SK-N-SH (cell line): Measurements from ENCODE around the gene CRIM1. TPM values are rescaled to one million over a fixed set of nuclear protein-coding genes. Genes with fewer than 3 reads are reported as not detected.

Experiments used
- CTCF ChIA-PET: fragments of 300-600, 350-600 bp; formaldehyde crosslinking; extraction: SDS; loops from one replicate; lab custom pipeline; 2021; lab: Yijun Ruan, JAX
- POLR2A ChIA-PET: fragments of 350-600 bp; sonication (Branson Sonifier 250); formaldehyde crosslinking; extraction: SDS; loops from one replicate; lab custom pipeline; 2020; ENCODE audit warnings: antibody characterized with exemption, inconsistent platforms; lab: Yijun Ruan, JAX
- DNase-seq: peaks from one replicate; pipeline ENCODE4 v3.0.0; 2012
- H2AFZ ChIP-seq: fragments of 200-600 bp; sonication (generic); 2 replicates; pipeline ENCODE4 v1.8.1; 2016; ENCODE audit warnings: antibody characterized with exemption, mild to moderate bottlenecking, low read depth
- H3F3A ChIP-seq: fragments of 200-600 bp; sonication (generic); replicated peaks from 2 replicates; pipeline ENCODE3; 2016; ENCODE audit warnings: antibody characterized with exemption, mild to moderate bottlenecking; ENCODE audit not compliant: insufficient read depth
- H3K27ac ChIP-seq, 2 experiments: fragments of 200-500 bp in 1 of 2; fragments of 200-600 bp in 1 of 2; sonication (Bioruptor generic) in 1 of 2; sonication (generic), shearing (Covaris generic) in 1 of 2; 2 replicates each; pipeline versions ENCODE4 v1.5.1 to v1.6.1; 2014 to 2016; ENCODE audit warnings: low read depth in 2 of 2, inconsistent platforms in 1 of 2, low read length in 1 of 2, mild to moderate bottlenecking in 1 of 2, mixed read lengths in 1 of 2
- H3K27me3 ChIP-seq: fragments of 200-600 bp; sonication (generic), shearing (Covaris generic); 2 replicates; pipeline ENCODE4 v1.6.1; 2016; ENCODE audit warnings: mixed run types; ENCODE audit not compliant: insufficient read depth
- H3K36me3 ChIP-seq, 2 experiments: fragments of 200-500 bp in 1 of 2; fragments of 200-600 bp in 1 of 2; sonication (Bioruptor generic) in 1 of 2; sonication (generic) in 1 of 2; replicated peaks in 1 of 2; 2 replicates each; pipeline versions ENCODE3 to v1.5.1; 2014 to 2016; ENCODE audit warnings: low read length in 1 of 2, mild to moderate bottlenecking in 1 of 2; ENCODE audit not compliant: insufficient read depth in 2 of 2, control insufficient read depth in 1 of 2
- H3K4me1 ChIP-seq, 2 experiments: fragments of 200-500 bp in 1 of 2; fragments of 200-600 bp in 1 of 2; sonication (Bioruptor generic) in 1 of 2; sonication (generic), shearing (Covaris generic) in 1 of 2; 2 replicates each; pipeline versions ENCODE4 v1.5.1 to v1.6.1; 2014 to 2016; ENCODE audit warnings: low read depth in 1 of 2, low read length in 1 of 2, mixed run types in 1 of 2; ENCODE audit not compliant: insufficient read depth in 2 of 2, control insufficient read depth in 1 of 2
- H3K4me2 ChIP-seq: fragments of 200-600 bp; sonication (generic), shearing (Covaris generic); 2 replicates; pipeline ENCODE4 v1.6.1; 2017; ENCODE audit warnings: mixed run types
- H3K4me3 ChIP-seq, 2 experiments: fragments of 200-500 bp in 1 of 2; fragments of 200-600 bp in 1 of 2; sonication (Bioruptor generic) in 1 of 2; sonication (generic), shearing (Covaris generic) in 1 of 2; 2 replicates each; pipeline versions ENCODE4 v1.5.1 to v1.8.1; 2014 to 2016; ENCODE audit warnings: low read depth in 2 of 2, inconsistent platforms in 1 of 2, low read length in 1 of 2, mild to moderate bottlenecking in 1 of 2, mixed read lengths in 1 of 2, moderate library complexity in 1 of 2
- H3K79me2 ChIP-seq: fragments of 200-600 bp; sonication (generic); 2 replicates; pipeline ENCODE4 v1.8.1; 2017; ENCODE audit warnings: mild to moderate bottlenecking; ENCODE audit not compliant: insufficient read depth
- H3K9ac ChIP-seq: fragments of 200-600 bp; sonication (generic); 2 replicates; pipeline ENCODE4 v1.6.1; 2017; ENCODE audit warnings: mixed run types
- H3K9me2 ChIP-seq: fragments of 200-600 bp; sonication (generic); 2 replicates; pipeline ENCODE4 v1.6.1; 2017; ENCODE audit warnings: mixed run types
- H3K9me3 ChIP-seq: fragments of 200-600 bp; sonication (generic); 2 replicates; pipeline ENCODE4 v1.6.1; 2017; ENCODE audit warnings: mixed run types, mild to moderate bottlenecking, moderate library complexity
- H4K20me1 ChIP-seq: fragments of 200-600 bp; sonication (generic); 2 replicates; pipeline ENCODE4 v1.6.1; 2017; ENCODE audit warnings: mild to moderate bottlenecking, mixed run types; ENCODE audit not compliant: insufficient read depth
- EP300 ChIP-seq, 2 experiments: IDR thresholded peaks; 2 replicates each; pipeline versions ENCODE4 v1.4.0 to v1.6.1; 2012; ENCODE audit warnings: borderline replicate concordance in 1 of 2, low read depth in 1 of 2, low read length in 1 of 2
- EZH2phosphoT487 ChIP-seq: fragments of 200-600 bp; sonication (generic); IDR thresholded peaks from 2 replicates; pipeline ENCODE4 v1.6.1; 2017; ENCODE audit warnings: low read depth, mixed run types, mild to moderate bottlenecking, antibody characterized with exemption, moderate library complexity, borderline replicate concordance
- GATA2 ChIP-seq: sonication (generic); formaldehyde crosslinking; IDR thresholded peaks from 2 replicates; pipeline ENCODE4 v1.5.0; 2020; ENCODE audit warnings: mild to moderate bottlenecking, missing genetic modification reagents
- NRF1 ChIP-seq: IDR thresholded peaks from 2 replicates; pipeline ENCODE4 v1.6.1; 2012; ENCODE audit warnings: low read depth, mild to moderate bottlenecking, low read length
- RCOR1 ChIP-seq: fragments of 150-350 bp; IDR thresholded peaks from 2 replicates; pipeline ENCODE4 v1.6.1; 2017; ENCODE audit warnings: antibody characterized with exemption, low read length
- TAF1 ChIP-seq: IDR thresholded peaks from 2 replicates; pipeline ENCODE4 v1.6.1; 2012; ENCODE audit warnings: low read depth, mild to moderate bottlenecking, low read length, moderate library complexity, borderline replicate concordance
- YY1 ChIP-seq: IDR thresholded peaks from 2 replicates; pipeline ENCODE4 v1.4.0; 2012; ENCODE audit warnings: low read depth, mild to moderate bottlenecking
- WGBS: methylation state at CpG from one replicate; pipeline ENCODE4 v1.1.6; 2017; ENCODE audit warnings: low lambda C conversion rate; 5-methylcytosine and 5-hydroxymethylcytosine counted together
- polyA plus RNA-seq, 3 experiments: library from polyadenylated mRNA; depleted of rRNA; stranded (reverse); fragments of >200 nt; gene quantifications; 2 replicates each; pipeline ENCODE4 v1.2.3, GENCODE V29; 2012
- TF ChIP-seq, protein P1 (sequence below): IDR thresholded peaks from 2 replicates; pipeline ENCODE4 v1.4.0; 2012; ENCODE audit warnings: low read depth, borderline replicate concordance

Gene CRIM1
- polyA plus RNA-seq, 1 of the 3 experiments (the other 2 are of a cell fraction), result 244 TPM

DNA sequence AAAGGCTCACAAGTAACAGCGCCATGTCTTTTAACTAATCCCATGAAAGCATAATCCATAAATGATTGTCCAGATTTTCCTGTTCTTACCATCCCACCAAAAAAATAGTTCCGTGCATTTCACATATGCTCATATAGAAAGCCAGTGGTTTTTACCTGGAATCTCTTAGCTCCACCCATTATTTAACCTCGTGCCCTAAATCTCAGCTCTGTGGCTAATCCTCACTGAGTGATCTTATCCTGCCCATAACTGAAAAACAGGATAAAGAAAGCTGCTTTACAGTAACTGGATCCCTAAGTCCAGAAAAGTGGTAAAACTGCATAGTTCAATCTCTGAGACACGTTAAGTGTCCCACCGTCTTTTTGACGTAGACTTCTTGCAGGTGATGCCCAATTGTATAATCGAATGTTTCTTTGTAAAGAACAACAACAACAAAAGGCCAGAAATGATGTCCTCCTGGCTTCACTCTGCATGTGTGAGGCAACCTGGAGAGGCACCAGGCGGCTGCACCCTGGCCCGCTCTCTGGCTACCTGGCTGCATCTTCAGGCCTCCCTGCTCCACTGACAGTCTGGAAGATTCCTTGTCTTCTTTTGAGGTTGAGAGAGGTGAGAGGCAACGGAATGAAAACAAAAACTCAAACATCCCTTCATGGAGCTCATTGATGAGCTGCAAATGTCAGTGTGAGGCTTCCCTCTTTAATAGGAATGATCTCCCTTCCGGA, 203.8 kb downstream of the CRIM1 start:
- Histone ChIP-seq H3K36me3 (peaks cover 50 to 59% of the 10 kb centered on the region in 2 experiments), H3F3A (peaks cover 88% of the 10 kb centered on the region), H3K9ac (peak overlapping the region; percentile 68; the same call in 1 of the 2 replicates), H3K4me2 (no peak overlapping the region), H3K79me2 (peaks cover 61% of the 10 kb centered on the region), H3K9me3 (no peaks in the 10 kb centered on the region), H3K4me1 (peaks cover 3 to 86% of the 10 kb centered on the region in 2 experiments), H2AFZ (no peak overlapping the region), H3K9me2 (no peaks in the 10 kb centered on the region), H4K20me1 (no peaks in the 10 kb centered on the region), H3K4me3 (no peak overlapping the region), H3K27ac (peak overlapping the region in 1 of 2 experiments; percentile 98; a peak in 2 of 4 replicates)
- ChIA-PET CTCF (interaction anchor here (1.0 kb wide), 1 partner anchor 10 kb away, joined by 3 read pairs; no protein-coding TSS in a partner anchor), POLR2A (no interaction called here)
- 96% methylated on average over 11 of the region's 11 CpGs for whole genome bisulfite sequencing
- no peak for DNase-seq
- TF ChIP-seq RCOR1, result no peak
- TF ChIP-seq EZH2phosphoT487, result no peak
- no peak for TF ChIP-seq NRF1
- TF ChIP-seq, protein P1, sequence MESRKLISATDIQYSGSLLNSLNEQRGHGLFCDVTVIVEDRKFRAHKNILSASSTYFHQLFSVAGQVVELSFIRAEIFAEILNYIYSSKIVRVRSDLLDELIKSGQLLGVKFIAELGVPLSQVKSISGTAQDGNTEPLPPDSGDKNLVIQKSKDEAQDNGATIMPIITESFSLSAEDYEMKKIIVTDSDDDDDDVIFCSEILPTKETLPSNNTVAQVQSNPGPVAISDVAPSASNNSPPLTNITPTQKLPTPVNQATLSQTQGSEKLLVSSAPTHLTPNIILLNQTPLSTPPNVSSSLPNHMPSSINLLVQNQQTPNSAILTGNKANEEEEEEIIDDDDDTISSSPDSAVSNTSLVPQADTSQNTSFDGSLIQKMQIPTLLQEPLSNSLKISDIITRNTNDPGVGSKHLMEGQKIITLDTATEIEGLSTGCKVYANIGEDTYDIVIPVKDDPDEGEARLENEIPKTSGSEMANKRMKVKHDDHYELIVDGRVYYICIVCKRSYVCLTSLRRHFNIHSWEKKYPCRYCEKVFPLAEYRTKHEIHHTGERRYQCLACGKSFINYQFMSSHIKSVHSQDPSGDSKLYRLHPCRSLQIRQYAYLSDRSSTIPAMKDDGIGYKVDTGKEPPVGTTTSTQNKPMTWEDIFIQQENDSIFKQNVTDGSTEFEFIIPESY, result no peak
- no peak for TF ChIP-seq YY1
- TF ChIP-seq GATA2 (CRISPR knock-in tag), result no peak
- TF ChIP-seq EP300 (IDR thresholded peaks at IDR 0.05; ENCODE audit: borderline replicate concordance in 1 of 2, low read depth in 1 of 2, low read length in 1 of 2), result no peak
- TF ChIP-seq TAF1, result no peak
- TF ChIP-seq, all 33 proteins: peak for 0
- no peaks in the 10 kb centered on the region for H3K27me3 ChIP-seq

DNA sequence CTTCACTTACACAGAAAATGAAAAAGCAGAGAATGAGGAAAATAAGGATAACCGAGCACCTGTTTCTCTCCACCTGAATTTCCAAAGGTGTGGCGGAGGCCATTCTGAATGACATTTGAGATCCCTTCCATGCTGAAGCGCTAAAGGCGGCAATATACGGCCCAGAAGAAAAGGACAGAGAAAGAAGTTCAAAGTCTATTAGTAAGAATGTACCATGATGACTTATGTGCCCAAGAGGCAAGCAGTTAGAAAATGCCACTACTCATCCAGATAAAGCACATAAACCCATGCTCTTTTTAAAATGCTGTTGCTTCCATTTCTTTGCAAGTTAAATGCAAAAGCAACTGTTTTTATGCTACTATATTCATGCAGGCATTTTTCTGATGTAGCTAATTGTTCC, 205.1 kb downstream of the CRIM1 start:
- peak overlapping the region in 1 of 2 experiments; percentile 98; a peak in 3 of 4 replicates for H3K27ac ChIP-seq
- no peaks in the 10 kb centered on the region for H3K27me3 ChIP-seq
- 0 out of 4 replicates have a peak overlapping the region, but pooled peaks of 1 of the 2 experiments have one; percentile 6 for H3K4me3 ChIP-seq
- peaks cover 75% of the 10 kb centered on the region for H3F3A ChIP-seq
- TF ChIP-seq, protein P1, result no peak
- H3K4me2 ChIP-seq, result peak overlapping the region; percentile 73
- POLR2A ChIA-PET, result no interaction called here
- peaks cover 67% of the 10 kb centered on the region for H3K79me2 ChIP-seq
- H2AFZ ChIP-seq, result no peak overlapping the region
- DNase-seq, result no peak
- 96% methylated on average over 5 of the region's 5 CpGs for WGBS
- H3K4me1 ChIP-seq, result peaks cover 3 to 79% of the 10 kb centered on the region in 2 experiments
- peak overlapping the region; percentile 68 for H3K9ac ChIP-seq
- H3K36me3 ChIP-seq, result peaks cover 36 to 59% of the 10 kb centered on the region in 2 experiments
- H4K20me1 ChIP-seq, result no peaks in the 10 kb centered on the region
- CTCF ChIA-PET, result interaction anchor here (1.0 kb wide), 1 partner anchor 8 kb away, joined by 3 read pairs; no protein-coding TSS in a partner anchor
- H3K9me3 ChIP-seq, result no peaks in the 10 kb centered on the region
- no peaks in the 10 kb centered on the region for H3K9me2 ChIP-seq
